M059J (cell line): ENCODE measurements around the gene DDX49. TPM values are rescaled to one million over a fixed set of nuclear protein-coding genes. Genes with fewer than 3 reads are reported as not detected.
"Not testable (repeated sequence)": the region's sequence is repeated elsewhere in the genome, so short reads cannot be mapped to it uniquely, and the experiment has no call there.

ENCODE experiments used
- DNase-seq: peaks from one replicate; pipeline ENCODE4 v3.0.0-alpha.2; 2012; ENCODE audit warnings: low read depth
- total RNA-seq: library from RNA; depleted of rRNA; stranded (reverse); fragments of >200 nt; shearing (Covaris generic); gene quantifications from 2 replicates; pipeline ENCODE4 v1.2.3, GENCODE V29; 2014

DDX49 gene
- total RNA-seq, 1 experiment from 2014 or later = 75.5 TPM

- no peak for DNase-seq
These were observed 23.6 kb upstream of the DDX49 start, which contains the start of gene CERS1 for GRCh38 chr19:18895824-18896341. TSS of gene CERS1 (minus strand) at chr19:18896158. CDS start at chr19:18896072, 86 bp downstream.

- DNase-seq = peak; percentile 56
These were observed 23.1 kb upstream of the DDX49 start for GRCh38 chr19:18896421-18896841.

- no peak for DNase-seq
These were observed 22.2 kb upstream of the DDX49 start for GRCh38 chr19:18897094-18898029.

- peak; percentile 48 for DNase-seq
These were observed 21.4 kb upstream of the DDX49 start for GRCh38 chr19:18898081-18898606.

GRCh38 chr19:18898607-18899408 is 20.7 kb upstream of the DDX49 start:
- no peak for DNase-seq

- DNase-seq = no peak
These were observed 19.6 kb upstream of the DDX49 start for GRCh38 chr19:18899624-18900560.

- DNase-seq = peak; percentile 40
These were observed 18.6 kb upstream of the DDX49 start for GRCh38 chr19:18900700-18901481.

GRCh38 chr19:18901491-18901890 is 18.0 kb upstream of the DDX49 start:
- no peak for DNase-seq

- not testable (repeated sequence) for DNase-seq
These were observed 17.0 kb upstream of the DDX49 start for GRCh38 chr19:18902519-18902918.

- DNase-seq = no peak
These were observed 16.1 kb upstream of the DDX49 start for GRCh38 chr19:18903156-18904037.

GRCh38 chr19:18904334-18905057 is 15.0 kb upstream of the DDX49 start:
- DNase-seq = no peak

GRCh38 chr19:18905058-18905456 is 14.5 kb upstream of the DDX49 start:
- no peak for DNase-seq

GRCh38 chr19:18905513-18906236 is 13.8 kb upstream of the DDX49 start:
- DNase-seq = no peak

GRCh38 chr19:18906605-18907519 is 12.7 kb upstream of the DDX49 start:
- no peak for DNase-seq

GRCh38 chr19:18908917-18909619 is 10.4 kb upstream of the DDX49 start:
- DNase-seq = no peak

- no peak for DNase-seq
These were observed 9.5 kb upstream of the DDX49 start for GRCh38 chr19:18910010-18910409.
